Natural killer cell (primary cell): Measurements from ENCODE around the gene RPS21. TPM values are rescaled to one million over a fixed set of nuclear protein-coding genes. Genes with fewer than 3 reads are reported as not detected.

Experiments
- ATAC-seq, 3 donors: fragments of 150-1000 bp in 2 of 3; fragments of 200-7000 bp in 1 of 3; cut with Tn5 transposase; 1 replicate in 1 of 3; 2 replicates in 2 of 3; pipeline ENCODE4 v1.10.0; 2021; ENCODE audit warnings: mild to moderate bottlenecking in 2 of 3, moderate library complexity in 2 of 3
- DNase-seq, 2 donors: peaks; one replicate each; pipeline versions ENCODE4 v3.0.0 to v3.0.0-alpha.2; 2013 to 2021; ENCODE audit warnings: mixed read lengths in 1 of 2
- H3K27ac ChIP-seq: one replicate; pipeline ENCODE4 v1.5.1; 2013; ENCODE audit warnings: mild to moderate bottlenecking, low read length
- H3K27me3 ChIP-seq: one replicate; pipeline ENCODE4 v1.6.1; 2013; ENCODE audit warnings: low read length; ENCODE audit not compliant: control insufficient read depth, insufficient read depth
- H3K36me3 ChIP-seq: one replicate; pipeline ENCODE4 v1.6.1; 2013; ENCODE audit warnings: low read length; ENCODE audit not compliant: control insufficient read depth, insufficient read depth
- H3K4me1 ChIP-seq: one replicate; pipeline ENCODE4 v1.6.1; 2013; ENCODE audit warnings: low read length; ENCODE audit not compliant: control insufficient read depth, insufficient read depth
- H3K4me3 ChIP-seq: one replicate; pipeline ENCODE4 v1.5.1; 2013; ENCODE audit warnings: low read length
- H3K9me3 ChIP-seq: one replicate; pipeline ENCODE4 v1.6.1; 2013; ENCODE audit warnings: low read length; ENCODE audit not compliant: control insufficient read depth, insufficient read depth
- H3K27ac Mint-ChIP-seq, 2 donors: one replicate each; pipeline ENCODE4 v1.8.0; 2022; ENCODE audit warnings: mild to moderate bottlenecking in 2 of 2, mixed read lengths in 2 of 2, moderate library complexity in 1 of 2
- H3K27me3 Mint-ChIP-seq, 2 donors: one replicate each; pipeline ENCODE4 v1.8.0; 2022; ENCODE audit warnings: low read depth in 2 of 2, mixed read lengths in 2 of 2
- H3K36me3 Mint-ChIP-seq: one replicate; pipeline ENCODE4 v1.8.0; 2022; ENCODE audit warnings: mixed read lengths
- H3K4me1 Mint-ChIP-seq, 2 donors: one replicate each; pipeline ENCODE4 v1.8.0; 2022; ENCODE audit warnings: mixed read lengths in 2 of 2
- H3K4me3 Mint-ChIP-seq: one replicate; pipeline ENCODE4 v1.8.0; 2022; ENCODE audit warnings: mild to moderate bottlenecking, moderate library complexity, mixed read lengths
- H3K9me3 Mint-ChIP-seq, 2 donors: one replicate each; pipeline ENCODE4 v1.8.0; 2022; ENCODE audit warnings: mixed read lengths in 2 of 2
- WGBS: methylation state at CpG from one replicate; pipeline ENCODE4 v1.1.7; 2013; ENCODE audit warnings: missing lambda C conversion rate; ENCODE audit not compliant: insufficient coverage; 5-methylcytosine and 5-hydroxymethylcytosine counted together
- intact Hi-C: fragments of 100-400 bp; cut with micrococcal nuclease; formaldehyde crosslinking; loops from one replicate; pipeline ENCODE4 v1.14.2; 2022
- total RNA-seq, 4 donors: library from RNA; stranded (reverse); fragments of 120-200 nt in 1 of 4; gene quantifications; one replicate each; pipeline versions ENCODE4 v1.2.3 to v1.2.4, GENCODE V29; 2013 to 2022
- TF ChIP-seq, protein P1 (sequence below): fragments of 200-600 bp; IDR thresholded peaks from one replicate; pipeline ENCODE4 v1.8.0; 2022; ENCODE audit warnings: antibody characterized with exemption

The RPS21 gene
- total RNA-seq, 3 donors from 2014 or later (not counting 1 experiment from before 2014, with no cell fraction given) = 887 to 1,244 (median 1,112) TPM

DNA sequence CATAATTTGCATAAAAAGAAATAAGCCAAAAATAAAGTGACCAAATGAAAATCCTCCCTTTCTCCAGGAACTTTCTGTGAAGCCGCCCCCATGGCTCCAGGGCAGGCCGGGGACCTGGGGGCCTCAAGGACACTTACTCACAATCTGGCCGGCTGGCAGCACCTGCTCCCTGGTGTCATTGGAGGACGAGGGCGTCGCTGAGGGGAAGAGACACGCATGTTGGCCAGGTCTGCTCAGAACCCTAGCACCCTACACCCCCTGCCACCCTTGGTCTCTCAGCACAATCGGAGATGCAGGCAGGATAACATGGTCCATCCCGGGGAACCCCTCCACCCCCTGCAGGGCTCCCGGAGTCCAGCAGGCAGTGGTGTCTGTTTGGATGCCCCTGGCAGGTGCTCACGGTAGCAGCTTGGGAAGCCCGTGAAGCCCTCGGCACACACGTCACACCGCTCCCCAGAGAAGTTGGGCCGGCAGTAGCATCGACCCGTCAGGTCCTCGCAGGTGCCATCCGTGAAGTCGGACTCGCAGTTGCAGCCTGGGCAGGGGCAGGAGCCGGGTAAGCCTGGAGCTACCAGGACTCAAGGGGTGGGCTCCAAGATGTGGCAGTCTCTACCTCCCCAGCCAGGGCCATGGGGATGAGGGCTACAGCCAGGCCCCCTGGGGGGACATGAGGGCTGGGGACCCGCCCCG is 41.1 kb upstream of the RPS21 start:
- 88% methylated on average over 25 of the region's 25 CpGs for WGBS
- H3K27ac ChIP-seq = no peak overlapping the region
- no peaks in the 10 kb centered on the region for H3K4me1 Mint-ChIP-seq
- H3K27me3 Mint-ChIP-seq = no peaks in the 10 kb centered on the region
- H3K4me3 ChIP-seq = no peak overlapping the region
- H3K27ac Mint-ChIP-seq = no peak overlapping the region
- H3K4me1 ChIP-seq = no peaks in the 10 kb centered on the region
- H3K36me3 ChIP-seq = no peaks in the 10 kb centered on the region
- H3K9me3 Mint-ChIP-seq = peaks cover 3 to 4% of the 10 kb centered on the region in 2 donors
- intact Hi-C loops = no loop called here
- no peaks in the 10 kb centered on the region for H3K9me3 ChIP-seq
- no peak for ATAC-seq
- DNase-seq = no peak
- no peak overlapping the region for H3K4me3 Mint-ChIP-seq
- TF ChIP-seq, protein P1, sequence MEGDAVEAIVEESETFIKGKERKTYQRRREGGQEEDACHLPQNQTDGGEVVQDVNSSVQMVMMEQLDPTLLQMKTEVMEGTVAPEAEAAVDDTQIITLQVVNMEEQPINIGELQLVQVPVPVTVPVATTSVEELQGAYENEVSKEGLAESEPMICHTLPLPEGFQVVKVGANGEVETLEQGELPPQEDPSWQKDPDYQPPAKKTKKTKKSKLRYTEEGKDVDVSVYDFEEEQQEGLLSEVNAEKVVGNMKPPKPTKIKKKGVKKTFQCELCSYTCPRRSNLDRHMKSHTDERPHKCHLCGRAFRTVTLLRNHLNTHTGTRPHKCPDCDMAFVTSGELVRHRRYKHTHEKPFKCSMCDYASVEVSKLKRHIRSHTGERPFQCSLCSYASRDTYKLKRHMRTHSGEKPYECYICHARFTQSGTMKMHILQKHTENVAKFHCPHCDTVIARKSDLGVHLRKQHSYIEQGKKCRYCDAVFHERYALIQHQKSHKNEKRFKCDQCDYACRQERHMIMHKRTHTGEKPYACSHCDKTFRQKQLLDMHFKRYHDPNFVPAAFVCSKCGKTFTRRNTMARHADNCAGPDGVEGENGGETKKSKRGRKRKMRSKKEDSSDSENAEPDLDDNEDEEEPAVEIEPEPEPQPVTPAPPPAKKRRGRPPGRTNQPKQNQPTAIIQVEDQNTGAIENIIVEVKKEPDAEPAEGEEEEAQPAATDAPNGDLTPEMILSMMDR = no peak
- no peaks in the 10 kb centered on the region for H3K36me3 Mint-ChIP-seq
- no peaks in the 10 kb centered on the region for H3K27me3 ChIP-seq

DNA sequence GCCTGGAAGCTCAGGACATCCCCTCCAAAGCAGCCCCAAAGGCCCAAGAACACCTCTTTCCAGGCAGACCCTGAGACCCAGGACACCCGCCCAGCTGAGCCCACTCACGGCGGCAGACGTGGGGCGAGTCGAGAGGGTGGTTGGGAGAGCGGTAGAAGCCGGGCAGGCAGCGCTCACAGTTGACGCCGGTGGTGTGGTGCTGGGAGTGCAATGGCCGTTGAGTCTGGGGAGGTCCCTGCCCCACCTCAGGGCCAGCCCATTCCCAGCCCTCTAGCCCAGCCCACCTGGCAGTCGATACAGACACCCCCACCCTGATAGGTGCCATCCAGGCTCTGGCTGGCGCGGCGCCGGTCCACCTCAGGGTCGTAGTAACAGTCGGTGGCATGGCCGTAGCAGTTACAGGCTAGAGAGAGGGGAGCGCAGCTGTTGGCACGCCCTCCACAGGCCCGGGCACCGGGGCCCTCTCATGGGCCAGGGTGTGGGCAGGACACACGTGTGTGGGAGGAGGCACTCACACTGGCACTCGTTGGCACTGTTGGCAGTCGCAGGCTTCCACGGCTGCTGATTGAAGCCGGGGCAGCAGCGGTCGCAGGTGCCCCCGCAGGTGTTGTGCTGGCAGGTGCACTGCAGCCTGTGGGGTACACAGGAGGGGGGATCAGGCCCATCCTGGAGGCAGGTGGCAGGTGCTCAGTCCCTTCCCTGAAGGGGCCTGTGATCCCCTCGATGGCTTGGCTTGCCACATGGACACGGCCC is 40.3 kb upstream of the RPS21 start:
- WGBS = 92% methylated on average over 34 of the region's 34 CpGs
- Mint-ChIP-seq H3K9me3 (peaks cover 3 to 4% of the 10 kb centered on the region in 2 donors), H3K4me3 (no peak overlapping the region), H3K36me3 (no peaks in the 10 kb centered on the region), H3K27ac (no peak overlapping the region), H3K27me3 (no peaks in the 10 kb centered on the region), H3K4me1 (no peaks in the 10 kb centered on the region)
- TF ChIP-seq, protein P1 = no peak
- H3K4me1 ChIP-seq = no peaks in the 10 kb centered on the region
- no peak overlapping the region for H3K4me3 ChIP-seq
- H3K27me3 ChIP-seq = no peaks in the 10 kb centered on the region
- H3K27ac ChIP-seq = no peak overlapping the region
- ATAC-seq = no peak
- DNase-seq = no peak
- intact Hi-C loops = no loop called here
- no peaks in the 10 kb centered on the region for H3K36me3 ChIP-seq
- no peaks in the 10 kb centered on the region for H3K9me3 ChIP-seq

DNA sequence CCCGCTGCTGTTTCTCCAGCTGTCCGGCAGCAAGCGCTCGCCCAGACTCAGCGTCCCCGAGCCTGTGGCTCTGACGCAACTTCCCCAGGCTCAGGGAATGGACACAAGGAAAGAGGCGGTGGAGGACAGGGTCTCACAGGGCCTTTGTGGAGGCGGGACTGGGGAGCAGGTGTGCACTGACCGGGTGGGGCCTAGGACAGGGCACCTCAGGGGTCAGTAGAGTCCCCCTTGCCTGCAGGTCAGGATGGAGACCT is 39.8 kb upstream of the RPS21 start:
- H3K9me3 ChIP-seq = no peaks in the 10 kb centered on the region
- H3K4me1 Mint-ChIP-seq = no peaks in the 10 kb centered on the region
- H3K4me3 Mint-ChIP-seq = no peak overlapping the region
- ATAC-seq (no peak), DNase-seq (no peak)
- H3K36me3 Mint-ChIP-seq = no peaks in the 10 kb centered on the region
- no peak overlapping the region for H3K27ac Mint-ChIP-seq
- H3K27me3 Mint-ChIP-seq = no peaks in the 10 kb centered on the region
- H3K36me3 ChIP-seq = no peaks in the 10 kb centered on the region
- H3K27ac ChIP-seq = no peak overlapping the region
- intact Hi-C loops = no loop called here
- H3K4me1 ChIP-seq = no peaks in the 10 kb centered on the region
- no peaks in the 10 kb centered on the region for H3K27me3 ChIP-seq
- WGBS = 93% methylated on average over 10 of the region's 10 CpGs
- H3K9me3 Mint-ChIP-seq = peaks cover 3 to 4% of the 10 kb centered on the region in 2 donors
- H3K4me3 ChIP-seq = no peak overlapping the region
- TF ChIP-seq, protein P1 = no peak
